SK-N-SH treated with all-trans-retinoic acid at 6 μM for 48 hours (cell line): Measurements from ENCODE around the gene KRT76.
"Not testable (repeated sequence)": the region's sequence is repeated elsewhere in the genome, so short reads cannot be mapped to it uniquely, and the experiment has no call there.

Source experiments
- ATAC-seq: fragments of 200-7000 bp; cut with Tn5 transposase; 3 replicates; pipeline ENCODE4 v1.9.1; 2020; ENCODE audit warnings: mild to moderate bottlenecking, moderate library complexity
- ARNTL ChIP-seq: fragments of 450-650 bp; formaldehyde crosslinking; IDR thresholded peaks from 2 replicates; pipeline ENCODE4 v1.5.0; 2020; ENCODE audit warnings: low read depth, mild to moderate bottlenecking, moderate library complexity, borderline replicate concordance
- BACH2 ChIP-seq: fragments of 250-450 bp; sonication (Bioruptor Pico); IDR thresholded peaks from 2 replicates; pipeline ENCODE4 v1.9.0; 2021; ENCODE audit warnings: mild to moderate bottlenecking, borderline replicate concordance
- CSDC2 ChIP-seq: fragments of 250-450 bp; sonication (Bioruptor Pico); IDR thresholded peaks from 2 replicates; pipeline ENCODE4 v1.5.0; 2020; ENCODE audit warnings: mild to moderate bottlenecking, moderate library complexity
- ESRRG ChIP-seq: fragments of 250-450 bp; sonication (Bioruptor Pico); IDR thresholded peaks from 2 replicates; pipeline ENCODE4 v1.6.1; 2021; ENCODE audit warnings: mild to moderate bottlenecking
- GLIS3 ChIP-seq: fragments of 250-450 bp; sonication (Bioruptor Pico); IDR thresholded peaks from 2 replicates; pipeline ENCODE4 v1.5.0; 2020; ENCODE audit warnings: mild to moderate bottlenecking, moderate library complexity
- OSR1 ChIP-seq: fragments of 250-450 bp; sonication (Bioruptor Pico); IDR thresholded peaks from 2 replicates; pipeline ENCODE4 v1.8.0; 2022; ENCODE audit warnings: moderate library complexity, mild to moderate bottlenecking, inconsistent platforms
- PATZ1 ChIP-seq: fragments of 250-450 bp; sonication (Bioruptor Pico); IDR thresholded peaks from 2 replicates; pipeline ENCODE4 v1.8.0; 2020; ENCODE audit warnings: mild to moderate bottlenecking, moderate library complexity, borderline replicate concordance
- PPARA ChIP-seq: fragments of 250-450 bp; sonication (Bioruptor Pico); IDR thresholded peaks from 2 replicates; pipeline ENCODE4 v1.5.0; 2020; ENCODE audit warnings: mild to moderate bottlenecking, borderline replicate concordance
- RARB ChIP-seq: fragments of 250-450 bp; sonication (Bioruptor Pico); IDR thresholded peaks from 2 replicates; pipeline ENCODE4 v1.8.0; 2021; ENCODE audit warnings: mild to moderate bottlenecking, moderate library complexity
- SNAI2 ChIP-seq: fragments of 250-450 bp; sonication (Bioruptor Pico); IDR thresholded peaks from 2 replicates; pipeline ENCODE4 v1.5.0; 2020; ENCODE audit warnings: mild to moderate bottlenecking, moderate library complexity
- TOX ChIP-seq: fragments of 250-450 bp; sonication (Bioruptor Pico); IDR thresholded peaks from 2 replicates; pipeline ENCODE4 v1.8.0; 2021; ENCODE audit warnings: mild to moderate bottlenecking, moderate library complexity, borderline replicate concordance
- TSHZ2 ChIP-seq: fragments of 250-450 bp; sonication (Bioruptor Pico); IDR thresholded peaks from 2 replicates; pipeline ENCODE4 v1.5.0; 2020; ENCODE audit warnings: mild to moderate bottlenecking, moderate library complexity
- ZC3H10 ChIP-seq: fragments of 250-450 bp; sonication (Bioruptor Pico); IDR thresholded peaks from 2 replicates; pipeline ENCODE4 v1.5.1; 2021; ENCODE audit warnings: mild to moderate bottlenecking, moderate library complexity
- ZNF565 ChIP-seq: fragments of 450-650 bp; formaldehyde crosslinking; conservative IDR thresholded peaks from 2 replicates; pipeline ENCODE4 v1.5.0; 2020; ENCODE audit warnings: low read depth, mild to moderate bottlenecking, moderate library complexity
- ZNF8 ChIP-seq: fragments of 450-650 bp; formaldehyde crosslinking; IDR thresholded peaks from 2 replicates; pipeline ENCODE4 v1.5.0; 2020; ENCODE audit warnings: mild to moderate bottlenecking, moderate library complexity
- TF ChIP-seq, protein P1 (sequence below): fragments of 250-450 bp; sonication (Bioruptor Pico); IDR thresholded peaks from 2 replicates; pipeline ENCODE4 v1.5.1; 2021; ENCODE audit warnings: mild to moderate bottlenecking, moderate library complexity

Gene KRT76

DNA sequence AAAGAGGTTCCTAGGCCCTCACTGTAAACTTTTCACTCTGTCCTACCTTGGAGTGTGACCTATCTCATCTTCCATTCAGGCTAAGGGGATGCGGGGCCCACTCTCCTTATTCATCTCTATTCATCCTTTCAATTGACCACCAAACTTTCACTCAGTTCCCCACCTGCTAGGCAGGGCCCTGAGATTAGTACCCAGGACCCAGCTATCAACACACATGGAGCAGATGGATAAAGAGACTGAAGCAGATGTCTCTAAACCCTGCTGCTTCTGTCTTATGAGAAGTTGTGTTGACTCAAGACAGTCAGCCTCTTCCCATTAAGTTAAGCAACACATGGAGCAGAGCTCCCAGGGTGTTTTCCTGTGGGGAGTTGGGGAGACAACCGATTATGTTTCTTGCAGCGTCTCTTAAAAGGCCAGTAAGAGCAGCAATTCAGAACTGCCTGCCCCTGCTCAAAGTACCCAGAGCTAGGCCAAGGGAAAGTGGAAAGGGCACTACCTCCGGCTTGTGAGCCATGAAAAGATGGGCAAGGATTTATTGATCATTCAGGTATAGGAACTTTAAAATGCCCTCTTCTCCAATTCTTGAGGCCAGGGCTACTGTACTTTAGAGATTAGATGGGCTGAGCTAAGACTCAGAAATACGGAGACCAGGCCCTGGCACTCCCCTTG is 10.7 kb downstream of the KRT76 start:
- no peak for ATAC-seq
- TF ChIP-seq ZNF8 (CRISPR knock-in tag) (no peak), ZC3H10 (no peak), PATZ1 (no peak), PPARA (no peak), OSR1 (CRISPR knock-in tag) (no peak), RARB (CRISPR knock-in tag) (no peak), GLIS3 (no peak), CSDC2 (CRISPR knock-in tag) (no peak), BACH2 (CRISPR knock-in tag) (no peak)

DNA sequence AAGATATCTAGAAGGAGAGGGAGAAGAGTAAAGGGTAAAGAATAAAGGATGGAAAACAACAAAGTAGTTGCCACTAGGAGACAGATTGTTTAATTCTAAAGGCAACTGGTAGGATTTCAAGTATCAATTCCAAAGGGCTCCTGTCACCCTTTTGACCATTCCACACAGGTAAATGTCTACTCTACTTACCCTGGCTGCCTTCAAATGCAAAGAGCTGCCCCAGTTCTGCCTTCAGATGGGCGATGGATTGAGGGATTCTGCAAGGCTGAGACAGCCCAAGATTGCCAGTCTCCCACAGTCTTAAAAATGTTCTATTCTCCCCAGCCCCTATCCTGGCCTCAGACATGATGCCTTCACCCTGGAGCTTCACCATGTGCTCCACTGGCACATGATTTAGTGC is 11.4 kb downstream of the KRT76 start:
- ATAC-seq, result no peak
- TF ChIP-seq ZC3H10, result no peak
- TF ChIP-seq, protein P1, sequence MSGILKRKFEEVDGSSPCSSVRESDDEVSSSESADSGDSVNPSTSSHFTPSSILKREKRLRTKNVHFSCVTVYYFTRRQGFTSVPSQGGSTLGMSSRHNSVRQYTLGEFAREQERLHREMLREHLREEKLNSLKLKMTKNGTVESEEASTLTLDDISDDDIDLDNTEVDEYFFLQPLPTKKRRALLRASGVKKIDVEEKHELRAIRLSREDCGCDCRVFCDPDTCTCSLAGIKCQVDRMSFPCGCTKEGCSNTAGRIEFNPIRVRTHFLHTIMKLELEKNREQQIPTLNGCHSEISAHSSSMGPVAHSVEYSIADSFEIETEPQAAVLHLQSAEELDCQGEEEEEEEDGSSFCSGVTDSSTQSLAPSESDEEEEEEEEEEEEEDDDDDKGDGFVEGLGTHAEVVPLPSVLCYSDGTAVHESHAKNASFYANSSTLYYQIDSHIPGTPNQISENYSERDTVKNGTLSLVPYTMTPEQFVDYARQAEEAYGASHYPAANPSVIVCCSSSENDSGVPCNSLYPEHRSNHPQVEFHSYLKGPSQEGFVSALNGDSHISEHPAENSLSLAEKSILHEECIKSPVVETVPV, result no peak
- TF ChIP-seq CSDC2 (CRISPR knock-in tag), result no peak

- no peak for ATAC-seq
- TF ChIP-seq TSHZ2 (CRISPR knock-in tag), result no peak
These were observed 13.2 kb downstream of the KRT76 start for GRCh38 chr12:52763991-52764390.

GRCh38 chr12:52763036-52763659 is 14.0 kb downstream of the KRT76 start:
- no peak for TF ChIP-seq BACH2 (CRISPR knock-in tag)
- TF ChIP-seq SNAI2 (CRISPR knock-in tag), result no peak
- no peak for TF ChIP-seq PPARA
- no peak for TF ChIP-seq TOX
- no peak for TF ChIP-seq ESRRG (CRISPR knock-in tag)
- TF ChIP-seq OSR1 (CRISPR knock-in tag), result no peak
- ATAC-seq, result no peak

DNA sequence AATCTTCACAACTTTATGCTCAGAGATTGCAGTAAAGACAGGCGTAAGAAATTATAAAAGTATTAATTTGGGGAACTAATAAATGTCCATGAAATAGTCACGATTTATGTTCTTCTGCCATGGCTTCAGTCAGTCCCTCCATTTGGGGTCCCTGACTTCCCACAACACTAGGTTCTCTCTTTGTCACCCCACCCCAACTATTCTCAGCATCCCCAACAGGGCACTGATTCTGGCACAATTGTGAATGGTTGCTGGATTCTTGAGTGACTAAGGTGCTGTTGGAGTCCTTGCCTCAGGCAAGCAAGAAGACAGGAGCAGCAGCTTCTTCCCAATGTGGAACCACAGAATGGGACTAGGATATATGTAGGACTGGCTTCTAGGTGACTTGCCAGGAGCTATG is 15.3 kb downstream of the KRT76 start:
- no peak for TF ChIP-seq ARNTL (CRISPR knock-in tag)
- no peak for TF ChIP-seq ZNF565 (CRISPR knock-in tag)
- no peak for TF ChIP-seq TSHZ2 (CRISPR knock-in tag)
- TF ChIP-seq TOX, result no peak
- no peak for ATAC-seq

- not testable (repeated sequence) for ATAC-seq
These were observed 15.9 kb downstream of the KRT76 start for GRCh38 chr12:52761218-52761617.
